H9 (cell line): Measurements from ENCODE around the gene BICRAL. TPM values are rescaled to one million over a fixed set of nuclear protein-coding genes. Genes with fewer than 3 reads are reported as not detected.

Experiments
- DNase-seq: peaks from one replicate; pipeline ENCODE4 v3.0.0-alpha.2; 2017
- H2AFZ ChIP-seq: one replicate; pipeline ENCODE4 v1.6.1; 2013; ENCODE audit warnings: mild to moderate bottlenecking, low read length, control low read depth, moderate library complexity
- H2AK5ac ChIP-seq: 2 replicates; pipeline ENCODE4 v1.6.1; 2013; ENCODE audit warnings: low read length, control low read depth, mixed read lengths; ENCODE audit not compliant: insufficient read length
- H2BK120ac ChIP-seq: one replicate; pipeline ENCODE4 v1.6.1; 2013; ENCODE audit warnings: low read depth, mild to moderate bottlenecking, low read length, control low read depth, inconsistent platforms; ENCODE audit not compliant: poor library complexity, severe bottlenecking
- H2BK12ac ChIP-seq: 2 replicates; pipeline ENCODE4 v1.6.1; 2013; ENCODE audit warnings: low read length, control low read depth, mixed read lengths, low read depth; ENCODE audit not compliant: insufficient read length
- H2BK15ac ChIP-seq: 2 replicates; pipeline ENCODE4 v1.6.1; 2013; ENCODE audit warnings: low read depth, low read length, control low read depth
- H2BK20ac ChIP-seq: one replicate; pipeline ENCODE4 v1.6.1; 2013; ENCODE audit warnings: low read depth, mild to moderate bottlenecking, low read length, control low read depth, inconsistent platforms; ENCODE audit not compliant: poor library complexity, severe bottlenecking
- H2BK5ac ChIP-seq: 2 replicates; pipeline ENCODE4 v1.6.1; 2013; ENCODE audit warnings: low read length, control low read depth, mixed read lengths; ENCODE audit not compliant: insufficient read length
- H3K14ac ChIP-seq: 2 replicates; pipeline ENCODE4 v1.6.1; 2013; ENCODE audit warnings: low read length, control low read depth; ENCODE audit not compliant: insufficient read depth
- H3K18ac ChIP-seq: 2 replicates; pipeline ENCODE4 v1.6.1; 2013; ENCODE audit warnings: low read depth, mild to moderate bottlenecking, mixed read lengths, low read length, control low read depth; ENCODE audit not compliant: insufficient read length
- H3K23ac ChIP-seq: 2 replicates; pipeline ENCODE4 v1.6.1; 2013; ENCODE audit warnings: low read length, control low read depth, mixed read lengths, low read depth; ENCODE audit not compliant: insufficient read length
- H3K23me2 ChIP-seq: 2 replicates; pipeline ENCODE4 v1.6.1; 2013; ENCODE audit warnings: low read depth, mild to moderate bottlenecking, mixed read lengths, low read length, control low read depth; ENCODE audit not compliant: insufficient read length, poor library complexity, severe bottlenecking
- H3K27ac ChIP-seq: 2 replicates; pipeline ENCODE4 v1.5.1; 2013; ENCODE audit warnings: low read length, control low read depth, mixed read lengths, low read depth; ENCODE audit not compliant: insufficient read length
- H3K27me3 ChIP-seq: 2 replicates; pipeline ENCODE4 v1.6.1; 2013; ENCODE audit warnings: low read length, control low read depth, inconsistent platforms; ENCODE audit not compliant: insufficient read depth
- H3K4ac ChIP-seq: 2 replicates; pipeline ENCODE4 v1.6.1; 2013; ENCODE audit warnings: low read depth, mild to moderate bottlenecking, control low read depth, inconsistent platforms, low read length, moderate library complexity
- H3K4me1 ChIP-seq: 2 replicates; pipeline ENCODE4 v1.6.1; 2013; ENCODE audit warnings: low read length, control low read depth, inconsistent platforms; ENCODE audit not compliant: insufficient read depth
- H3K4me2 ChIP-seq: 2 replicates; pipeline ENCODE4 v1.6.1; 2013; ENCODE audit warnings: low read length, control low read depth, mixed read lengths; ENCODE audit not compliant: insufficient read length, insufficient read depth
- H3K56ac ChIP-seq: 2 replicates; pipeline ENCODE4 v1.6.1; 2013; ENCODE audit warnings: low read depth, mild to moderate bottlenecking, mixed read lengths, low read length, control low read depth; ENCODE audit not compliant: insufficient read length
- H3K79me1 ChIP-seq: 2 replicates; pipeline ENCODE4 v1.6.1; 2013; ENCODE audit warnings: low read depth, mild to moderate bottlenecking, moderate library complexity, low read length, control low read depth, inconsistent platforms; ENCODE audit not compliant: insufficient read depth, poor library complexity, severe bottlenecking
- H3K79me2 ChIP-seq: 2 replicates; pipeline ENCODE4 v1.6.1; 2013; ENCODE audit warnings: low read length, control low read depth, inconsistent platforms; ENCODE audit not compliant: insufficient read depth
- H3K9ac ChIP-seq: 2 replicates; pipeline ENCODE4 v1.6.1; 2013; ENCODE audit warnings: low read length, control low read depth, mixed read lengths; ENCODE audit not compliant: insufficient read length; ENCODE audit errors: extremely low read depth
- H3K9me3 ChIP-seq: one replicate; pipeline ENCODE4 v1.6.1; 2013; ENCODE audit warnings: low read depth, low read length, inconsistent platforms; ENCODE audit not compliant: control insufficient read depth
- H3T11ph ChIP-seq: one replicate; pipeline ENCODE4 v1.6.1; 2013; ENCODE audit warnings: mild to moderate bottlenecking, low read length, control low read depth, inconsistent platforms
- H4K20me1 ChIP-seq: one replicate; pipeline ENCODE4 v1.6.1; 2013; ENCODE audit not compliant: control insufficient read depth, insufficient read length, insufficient read depth
- H4K5ac ChIP-seq: 2 replicates; pipeline ENCODE4 v1.6.1; 2013; ENCODE audit warnings: low read depth, mild to moderate bottlenecking, mixed read lengths, low read length, control low read depth; ENCODE audit not compliant: insufficient read length
- H4K8ac ChIP-seq: replicated peaks from 2 replicates; pipeline ENCODE4 v1.6.1; 2013; ENCODE audit warnings: low read length, control low read depth, mixed read lengths, low read depth; ENCODE audit not compliant: insufficient read length
- H4K91ac ChIP-seq: 2 replicates; pipeline ENCODE4 v1.6.1; 2013; ENCODE audit warnings: low read depth, mild to moderate bottlenecking, moderate library complexity, mixed read lengths, low read length, control low read depth; ENCODE audit not compliant: insufficient read length
- H3K27ac Mint-ChIP-seq, 3 experiments: 2 replicates in 2 of 3; 3 replicates in 1 of 3; pipeline ENCODE4 v1.8.0; 2020 to 2021; ENCODE audit warnings: mixed read lengths in 3 of 3, mild to moderate bottlenecking in 1 of 3, moderate library complexity in 1 of 3
- H3K27me3 Mint-ChIP-seq: 2 replicates; pipeline ENCODE4 v1.8.0; 2021; ENCODE audit warnings: low read depth, mild to moderate bottlenecking, moderate library complexity, mixed read lengths
- H3K36me3 Mint-ChIP-seq, 3 experiments: 2 replicates in 2 of 3; 3 replicates in 1 of 3; pipeline ENCODE4 v1.8.0; 2020 to 2021; ENCODE audit warnings: low read depth in 3 of 3, mixed read lengths in 3 of 3; ENCODE audit not compliant: insufficient read depth in 1 of 3
- H3K4me1 Mint-ChIP-seq, 2 experiments: 2 replicates each; pipeline ENCODE4 v1.8.0; 2020; ENCODE audit warnings: mixed read lengths in 2 of 2
- H3K4me3 Mint-ChIP-seq, 2 experiments: 2 replicates in 1 of 2; 3 replicates in 1 of 2; pipeline ENCODE4 v1.8.0; 2020 to 2021; ENCODE audit warnings: mild to moderate bottlenecking in 2 of 2, mixed read lengths in 2 of 2, moderate library complexity in 1 of 2
- H3K9me3 Mint-ChIP-seq, 2 experiments: 2 replicates in 1 of 2; 3 replicates in 1 of 2; pipeline ENCODE4 v1.8.0; 2020; ENCODE audit warnings: mild to moderate bottlenecking in 2 of 2, mixed read lengths in 2 of 2, moderate library complexity in 1 of 2
- WGBS: extraction: QIAGEN DNeasy Blood & Tissue Kit; methylation state at CpG from one replicate; pipeline ENCODE4 v1.1.7; 2013; ENCODE audit warnings: missing lambda C conversion rate, low lambda C conversion rate, mixed read lengths; ENCODE audit not compliant: insufficient read length; ENCODE audit errors: extremely low coverage; 5-methylcytosine and 5-hydroxymethylcytosine counted together
- total RNA-seq: library from RNA; stranded (reverse); gene quantifications from 2 replicates; pipeline ENCODE4 v1.2.1, GENCODE V29; 2021
- TF ChIP-seq, protein P1 (sequence below): fragments of 200-600 bp; sonication (generic); conservative IDR thresholded peaks from 3 replicates; pipeline ENCODE4 v1.8.0; 2021; ENCODE audit warnings: antibody characterized with exemption, mild to moderate bottlenecking

BICRAL gene
- total RNA-seq, 1 experiment from 2014 or later = 9.8 TPM

DNA sequence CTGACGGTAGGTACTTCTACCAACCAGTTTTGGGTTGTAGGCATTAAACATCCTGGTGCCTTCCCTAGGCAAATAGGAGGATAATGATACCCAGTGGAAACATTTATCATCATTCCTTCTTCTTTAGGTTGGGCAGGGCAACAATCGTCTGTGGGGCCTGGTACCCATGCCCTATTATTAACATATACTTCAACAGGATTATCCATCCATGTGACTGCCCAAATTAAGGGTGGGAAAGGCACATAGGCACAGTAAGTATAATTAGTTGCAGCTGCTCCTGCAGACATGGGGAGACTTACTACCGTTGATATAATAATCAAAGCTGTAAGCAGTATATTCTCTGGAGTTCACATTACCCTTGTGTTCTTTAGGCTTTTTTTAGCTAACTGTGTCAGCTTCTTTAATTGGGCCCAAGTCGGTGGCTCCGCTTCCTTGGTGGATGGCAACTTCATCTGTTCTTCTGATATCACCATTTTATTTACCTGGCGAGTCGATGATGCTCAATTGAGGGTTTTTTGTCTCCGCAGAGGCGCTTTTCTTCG is 114.4 kb downstream of the BICRAL start:
- Histone ChIP-seq H4K5ac (no peak overlapping the region), H4K91ac (no peak overlapping the region), H4K20me1 (no peaks in the 10 kb centered on the region), H3K4me2 (no peak overlapping the region), H2BK20ac (no peak overlapping the region), H3K27me3 (no peaks in the 10 kb centered on the region), H3K79me2 (no peaks in the 10 kb centered on the region), H2AFZ (no peak overlapping the region), H3K27ac (no peak overlapping the region), H4K8ac (no peak overlapping the region), H3K18ac (no peak overlapping the region), H3K4ac (no peak overlapping the region), H3K9me3 (no peaks in the 10 kb centered on the region), H3K4me1 (no peaks in the 10 kb centered on the region; the same call in 1 of the 2 replicates), H3K79me1 (no peaks in the 10 kb centered on the region), H2BK12ac (no peak overlapping the region), H3T11ph (no peak overlapping the region), H2AK5ac (no peak overlapping the region), H2BK120ac (no peak overlapping the region), H2BK15ac (no peak overlapping the region), H2BK5ac (no peak overlapping the region), H3K56ac (no peak overlapping the region), H3K9ac (no peak overlapping the region), H3K23me2 (peaks cover 1% of the 10 kb centered on the region), H3K14ac (no peak overlapping the region), H3K23ac (no peak overlapping the region)
- H3K36me3 Mint-ChIP-seq = no peaks in the 10 kb centered on the region
- H3K27me3 Mint-ChIP-seq = no peaks in the 10 kb centered on the region
- H3K27ac Mint-ChIP-seq = no peak overlapping the region
- TF ChIP-seq, protein P1, sequence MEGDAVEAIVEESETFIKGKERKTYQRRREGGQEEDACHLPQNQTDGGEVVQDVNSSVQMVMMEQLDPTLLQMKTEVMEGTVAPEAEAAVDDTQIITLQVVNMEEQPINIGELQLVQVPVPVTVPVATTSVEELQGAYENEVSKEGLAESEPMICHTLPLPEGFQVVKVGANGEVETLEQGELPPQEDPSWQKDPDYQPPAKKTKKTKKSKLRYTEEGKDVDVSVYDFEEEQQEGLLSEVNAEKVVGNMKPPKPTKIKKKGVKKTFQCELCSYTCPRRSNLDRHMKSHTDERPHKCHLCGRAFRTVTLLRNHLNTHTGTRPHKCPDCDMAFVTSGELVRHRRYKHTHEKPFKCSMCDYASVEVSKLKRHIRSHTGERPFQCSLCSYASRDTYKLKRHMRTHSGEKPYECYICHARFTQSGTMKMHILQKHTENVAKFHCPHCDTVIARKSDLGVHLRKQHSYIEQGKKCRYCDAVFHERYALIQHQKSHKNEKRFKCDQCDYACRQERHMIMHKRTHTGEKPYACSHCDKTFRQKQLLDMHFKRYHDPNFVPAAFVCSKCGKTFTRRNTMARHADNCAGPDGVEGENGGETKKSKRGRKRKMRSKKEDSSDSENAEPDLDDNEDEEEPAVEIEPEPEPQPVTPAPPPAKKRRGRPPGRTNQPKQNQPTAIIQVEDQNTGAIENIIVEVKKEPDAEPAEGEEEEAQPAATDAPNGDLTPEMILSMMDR = no peak
- DNase-seq = no peak
- no peaks in the 10 kb centered on the region for H3K9me3 Mint-ChIP-seq
- peaks cover 19% of the 10 kb centered on the region in 2 experiments for H3K4me1 Mint-ChIP-seq
- WGBS = no CpG with 5 or more reads among the region's 10 CpGs
- no peak overlapping the region for H3K4me3 Mint-ChIP-seq
